Neural cell (in vitro differentiated cells): ENCODE measurements around the gene HRH1. TPM values are rescaled to one million over a fixed set of nuclear protein-coding genes. Genes with fewer than 3 reads are reported as not detected.

Experiments used
- H2AFZ ChIP-seq: fragments of 200-600, 300-800 bp; sonication (generic), shearing (Covaris generic); 2 replicates; pipeline ENCODE4 v1.6.0; 2014; ENCODE audit warnings: low read depth, mild to moderate bottlenecking, antibody characterized with exemption, low read length, moderate library complexity
- H3F3A ChIP-seq: fragments of 200-600 bp; shearing (Covaris generic); 2 replicates; pipeline ENCODE4 v1.6.1; 2016; ENCODE audit warnings: mild to moderate bottlenecking, moderate library complexity, mixed read lengths, antibody characterized with exemption, low read length; ENCODE audit not compliant: insufficient read depth, poor library complexity, severe bottlenecking
- H3K27ac ChIP-seq: fragments of 200-600, 300-800 bp; sonication (generic), shearing (Covaris generic); 2 replicates; pipeline ENCODE4 v1.5.1; 2014; ENCODE audit warnings: mild to moderate bottlenecking, low read length, moderate library complexity
- H3K27me3 ChIP-seq: fragments of 300-800, 200-600 bp; sonication (generic), shearing (Covaris generic); 2 replicates; pipeline ENCODE4 v1.6.0; 2014; ENCODE audit warnings: mild to moderate bottlenecking, low read depth, low read length, moderate library complexity; ENCODE audit not compliant: insufficient read depth
- H3K36me3 ChIP-seq: fragments of 300-800, 200-600 bp; sonication (generic), shearing (Covaris generic); 2 replicates; pipeline ENCODE4 v1.5.1; 2014; ENCODE audit warnings: mild to moderate bottlenecking, antibody characterized with exemption, low read length, moderate library complexity; ENCODE audit not compliant: insufficient read depth
- H3K4me2 ChIP-seq: fragments of 300-800, 200-600 bp; sonication (generic), shearing (Covaris generic); 2 replicates; pipeline ENCODE4 v1.6.0; 2014; ENCODE audit warnings: mild to moderate bottlenecking, low read length
- H3K4me3 ChIP-seq: fragments of 300-800, 200-600 bp; sonication (generic), shearing (Covaris generic); 2 replicates; pipeline ENCODE4 v1.5.1; 2014; ENCODE audit warnings: mild to moderate bottlenecking, low read length, moderate library complexity
- H3K79me2 ChIP-seq: fragments of 200-600 bp; shearing (Covaris generic); replicated peaks from 2 replicates; pipeline ENCODE4 v1.6.0; 2014; ENCODE audit warnings: mild to moderate bottlenecking, low read length, moderate library complexity; ENCODE audit not compliant: insufficient read depth
- H3K9ac ChIP-seq: fragments of 300-800, 200-600 bp; sonication (generic), shearing (Covaris generic); 2 replicates; pipeline ENCODE4 v1.6.1; 2016; ENCODE audit warnings: mild to moderate bottlenecking, low read length, mixed read lengths
- H3K9me2 ChIP-seq: fragments of 200-600 bp; shearing (Covaris generic); 2 replicates; pipeline ENCODE4 v1.6.1; 2016; ENCODE audit warnings: mild to moderate bottlenecking, low read length, mixed read lengths; ENCODE audit not compliant: insufficient read depth
- H3K9me3 ChIP-seq: fragments of 200-600, 300-800 bp; sonication (generic), shearing (Covaris generic); 2 replicates; pipeline ENCODE4 v1.6.1; 2016; ENCODE audit warnings: mild to moderate bottlenecking, mixed run types, low read length, moderate library complexity, mixed read lengths
- H4K20me1 ChIP-seq: fragments of 200-600 bp; shearing (Covaris generic); 2 replicates; pipeline ENCODE4 v1.6.1; 2016; ENCODE audit warnings: mild to moderate bottlenecking, mixed run types; ENCODE audit not compliant: insufficient read depth
- EP300 ChIP-seq: fragments of 450-650 bp; conservative IDR thresholded peaks from 2 replicates; pipeline ENCODE4 v1.6.1; 2014; ENCODE audit warnings: antibody characterized with exemption, mild to moderate bottlenecking, moderate library complexity; ENCODE audit not compliant: poor library complexity, severe bottlenecking
- EZH2 ChIP-seq: fragments of 200-600, 300-800 bp; shearing (Covaris generic), sonication (generic); IDR thresholded peaks from 2 replicates; pipeline ENCODE4 v1.6.1; 2014; ENCODE audit warnings: antibody characterized with exemption, low read length, borderline replicate concordance, mild to moderate bottlenecking; ENCODE audit not compliant: insufficient read depth, poor library complexity, severe bottlenecking
- MXI1 ChIP-seq: fragments of 450-650 bp; conservative IDR thresholded peaks from 2 replicates; pipeline ENCODE4 v1.6.1; 2014; ENCODE audit warnings: antibody characterized with exemption, mild to moderate bottlenecking; ENCODE audit not compliant: poor library complexity, severe bottlenecking
- POLR2AphosphoS5 ChIP-seq: IDR thresholded peaks from 2 replicates; pipeline ENCODE4 v1.6.1; 2012
- RAD21 ChIP-seq: fragments of 450-650 bp; conservative IDR thresholded peaks from 2 replicates; pipeline ENCODE4 v1.6.1; 2014; ENCODE audit warnings: antibody characterized with exemption, mild to moderate bottlenecking, moderate library complexity
- SMC3 ChIP-seq: fragments of 450-650 bp; conservative IDR thresholded peaks from 2 replicates; pipeline ENCODE4 v1.6.1; 2014; ENCODE audit warnings: antibody characterized with exemption, mild to moderate bottlenecking, moderate library complexity; ENCODE audit not compliant: poor library complexity
- TAF1 ChIP-seq: IDR thresholded peaks from 2 replicates; pipeline ENCODE4 v1.6.1; 2012; ENCODE audit warnings: low read depth
- polyA plus RNA-seq: library from polyadenylated mRNA; depleted of rRNA; stranded (reverse); fragments of >200 nt; gene quantifications from 2 replicates; pipeline ENCODE4 v1.2.3, GENCODE V29; 2014
- TF ChIP-seq, protein P1 (sequence below): fragments of 450-650 bp; IDR thresholded peaks from 2 replicates; pipeline ENCODE4 v1.5.1; 2014; ENCODE audit warnings: antibody characterized with exemption, mild to moderate bottlenecking, moderate library complexity; ENCODE audit not compliant: poor library complexity, severe bottlenecking
- TF ChIP-seq, protein P2 (sequence below): IDR thresholded peaks from 2 replicates; pipeline ENCODE4 v1.6.1; 2012; ENCODE audit warnings: borderline replicate concordance

The HRH1 gene
- polyA plus RNA-seq, 1 donor from 2014 or later = 0.06 TPM

DNA sequence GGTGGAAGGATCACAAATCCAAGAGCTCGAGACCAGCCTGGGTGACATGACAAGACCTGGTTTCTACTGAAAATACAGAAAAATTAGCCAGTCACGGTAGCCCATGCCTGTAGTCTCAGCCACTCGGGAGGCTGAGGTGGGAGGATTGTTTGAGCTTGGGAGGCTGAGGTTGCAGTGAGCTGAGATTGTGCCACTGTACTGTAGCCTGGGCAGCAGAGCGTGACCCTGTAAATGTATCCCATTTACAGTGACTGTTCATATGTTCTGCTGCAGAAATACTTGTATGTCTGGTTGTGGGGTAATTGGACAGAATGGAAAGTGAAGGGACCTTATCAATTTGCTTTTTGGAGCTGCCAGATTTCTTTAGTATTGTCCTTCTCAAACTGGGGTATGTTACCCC lies 142.8 kb downstream of the HRH1 start:
- no peak overlapping the region for H2AFZ ChIP-seq
- TF ChIP-seq SMC3 (no peak), EP300 (no peak), EZH2 (no peak), RAD21 (no peak), POLR2AphosphoS5 (no peak), MXI1 (no peak), TAF1 (no peak)
- TF ChIP-seq, protein P1, sequence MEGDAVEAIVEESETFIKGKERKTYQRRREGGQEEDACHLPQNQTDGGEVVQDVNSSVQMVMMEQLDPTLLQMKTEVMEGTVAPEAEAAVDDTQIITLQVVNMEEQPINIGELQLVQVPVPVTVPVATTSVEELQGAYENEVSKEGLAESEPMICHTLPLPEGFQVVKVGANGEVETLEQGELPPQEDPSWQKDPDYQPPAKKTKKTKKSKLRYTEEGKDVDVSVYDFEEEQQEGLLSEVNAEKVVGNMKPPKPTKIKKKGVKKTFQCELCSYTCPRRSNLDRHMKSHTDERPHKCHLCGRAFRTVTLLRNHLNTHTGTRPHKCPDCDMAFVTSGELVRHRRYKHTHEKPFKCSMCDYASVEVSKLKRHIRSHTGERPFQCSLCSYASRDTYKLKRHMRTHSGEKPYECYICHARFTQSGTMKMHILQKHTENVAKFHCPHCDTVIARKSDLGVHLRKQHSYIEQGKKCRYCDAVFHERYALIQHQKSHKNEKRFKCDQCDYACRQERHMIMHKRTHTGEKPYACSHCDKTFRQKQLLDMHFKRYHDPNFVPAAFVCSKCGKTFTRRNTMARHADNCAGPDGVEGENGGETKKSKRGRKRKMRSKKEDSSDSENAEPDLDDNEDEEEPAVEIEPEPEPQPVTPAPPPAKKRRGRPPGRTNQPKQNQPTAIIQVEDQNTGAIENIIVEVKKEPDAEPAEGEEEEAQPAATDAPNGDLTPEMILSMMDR = no peak
- TF ChIP-seq, protein P2, sequence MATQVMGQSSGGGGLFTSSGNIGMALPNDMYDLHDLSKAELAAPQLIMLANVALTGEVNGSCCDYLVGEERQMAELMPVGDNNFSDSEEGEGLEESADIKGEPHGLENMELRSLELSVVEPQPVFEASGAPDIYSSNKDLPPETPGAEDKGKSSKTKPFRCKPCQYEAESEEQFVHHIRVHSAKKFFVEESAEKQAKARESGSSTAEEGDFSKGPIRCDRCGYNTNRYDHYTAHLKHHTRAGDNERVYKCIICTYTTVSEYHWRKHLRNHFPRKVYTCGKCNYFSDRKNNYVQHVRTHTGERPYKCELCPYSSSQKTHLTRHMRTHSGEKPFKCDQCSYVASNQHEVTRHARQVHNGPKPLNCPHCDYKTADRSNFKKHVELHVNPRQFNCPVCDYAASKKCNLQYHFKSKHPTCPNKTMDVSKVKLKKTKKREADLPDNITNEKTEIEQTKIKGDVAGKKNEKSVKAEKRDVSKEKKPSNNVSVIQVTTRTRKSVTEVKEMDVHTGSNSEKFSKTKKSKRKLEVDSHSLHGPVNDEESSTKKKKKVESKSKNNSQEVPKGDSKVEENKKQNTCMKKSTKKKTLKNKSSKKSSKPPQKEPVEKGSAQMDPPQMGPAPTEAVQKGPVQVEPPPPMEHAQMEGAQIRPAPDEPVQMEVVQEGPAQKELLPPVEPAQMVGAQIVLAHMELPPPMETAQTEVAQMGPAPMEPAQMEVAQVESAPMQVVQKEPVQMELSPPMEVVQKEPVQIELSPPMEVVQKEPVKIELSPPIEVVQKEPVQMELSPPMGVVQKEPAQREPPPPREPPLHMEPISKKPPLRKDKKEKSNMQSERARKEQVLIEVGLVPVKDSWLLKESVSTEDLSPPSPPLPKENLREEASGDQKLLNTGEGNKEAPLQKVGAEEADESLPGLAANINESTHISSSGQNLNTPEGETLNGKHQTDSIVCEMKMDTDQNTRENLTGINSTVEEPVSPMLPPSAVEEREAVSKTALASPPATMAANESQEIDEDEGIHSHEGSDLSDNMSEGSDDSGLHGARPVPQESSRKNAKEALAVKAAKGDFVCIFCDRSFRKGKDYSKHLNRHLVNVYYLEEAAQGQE = no peak
- no peaks in the 10 kb centered on the region for H3K9me2 ChIP-seq
- no peaks in the 10 kb centered on the region for H3F3A ChIP-seq
- no peak overlapping the region for H3K9ac ChIP-seq
- no peaks in the 10 kb centered on the region for H3K9me3 ChIP-seq
- H3K4me3 ChIP-seq = no peak overlapping the region
- H4K20me1 ChIP-seq = no peaks in the 10 kb centered on the region
- no peak overlapping the region for H3K4me2 ChIP-seq
- H3K27me3 ChIP-seq = no peaks in the 10 kb centered on the region
- peaks cover 4% of the 10 kb centered on the region for H3K36me3 ChIP-seq
- H3K27ac ChIP-seq = no peak overlapping the region
- H3K79me2 ChIP-seq = no peaks in the 10 kb centered on the region

DNA sequence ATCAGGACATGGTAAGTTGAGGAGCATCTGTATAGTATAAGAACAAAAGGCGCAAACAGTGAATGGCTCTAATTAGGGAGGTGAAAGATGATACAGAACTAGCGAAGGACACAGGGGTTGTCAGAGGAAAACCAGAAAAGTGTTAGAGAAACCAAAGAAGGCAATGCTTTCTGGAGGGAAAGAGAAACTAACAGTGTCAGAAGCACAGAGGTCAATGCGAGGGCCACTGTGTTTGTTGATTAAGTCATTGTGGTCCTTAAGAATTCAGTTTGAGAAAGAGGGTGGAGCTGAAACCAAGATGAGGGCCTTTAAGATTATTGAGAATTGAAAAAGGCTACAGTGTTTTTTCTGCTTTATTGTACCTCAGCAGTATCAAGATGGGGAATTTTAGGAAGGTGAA lies 146.7 kb downstream of the HRH1 start:
- Histone ChIP-seq H3K36me3 (peaks cover 4% of the 10 kb centered on the region), H3K4me2 (no peak overlapping the region)

More for the DNA sequence above, 146.7 kb downstream of the HRH1 start:
- H3K9me2 ChIP-seq = no peaks in the 10 kb centered on the region
- TF ChIP-seq, protein P2 = no peak
- TF ChIP-seq SMC3 = no peak
- TF ChIP-seq MXI1 = no peak
- TF ChIP-seq POLR2AphosphoS5 = no peak
- TF ChIP-seq, protein P1 = no peak
- no peak for TF ChIP-seq EZH2
- no peak for TF ChIP-seq EP300
- TF ChIP-seq TAF1 = no peak
- no peak for TF ChIP-seq RAD21
- H3K27ac ChIP-seq = no peak overlapping the region
- no peaks in the 10 kb centered on the region for H4K20me1 ChIP-seq
- H3K4me3 ChIP-seq = no peak overlapping the region
- no peak overlapping the region for H3K9ac ChIP-seq
- H3K9me3 ChIP-seq = no peaks in the 10 kb centered on the region
- H3K27me3 ChIP-seq = no peaks in the 10 kb centered on the region
- no peak overlapping the region for H2AFZ ChIP-seq
- H3F3A ChIP-seq = no peaks in the 10 kb centered on the region
- H3K79me2 ChIP-seq = no peaks in the 10 kb centered on the region
